HuH-7 (cell line): ENCODE results near the gene LRRC4B.
A peak's percentile ranks its signal among the peaks of the same experiment; 100 is the strongest.

ENCODE experiments used
- DNase-seq: peaks from one replicate; pipeline ENCODE4 v3.0.0; 2011; ENCODE audit warnings: low spot score

LRRC4B gene

DNA sequence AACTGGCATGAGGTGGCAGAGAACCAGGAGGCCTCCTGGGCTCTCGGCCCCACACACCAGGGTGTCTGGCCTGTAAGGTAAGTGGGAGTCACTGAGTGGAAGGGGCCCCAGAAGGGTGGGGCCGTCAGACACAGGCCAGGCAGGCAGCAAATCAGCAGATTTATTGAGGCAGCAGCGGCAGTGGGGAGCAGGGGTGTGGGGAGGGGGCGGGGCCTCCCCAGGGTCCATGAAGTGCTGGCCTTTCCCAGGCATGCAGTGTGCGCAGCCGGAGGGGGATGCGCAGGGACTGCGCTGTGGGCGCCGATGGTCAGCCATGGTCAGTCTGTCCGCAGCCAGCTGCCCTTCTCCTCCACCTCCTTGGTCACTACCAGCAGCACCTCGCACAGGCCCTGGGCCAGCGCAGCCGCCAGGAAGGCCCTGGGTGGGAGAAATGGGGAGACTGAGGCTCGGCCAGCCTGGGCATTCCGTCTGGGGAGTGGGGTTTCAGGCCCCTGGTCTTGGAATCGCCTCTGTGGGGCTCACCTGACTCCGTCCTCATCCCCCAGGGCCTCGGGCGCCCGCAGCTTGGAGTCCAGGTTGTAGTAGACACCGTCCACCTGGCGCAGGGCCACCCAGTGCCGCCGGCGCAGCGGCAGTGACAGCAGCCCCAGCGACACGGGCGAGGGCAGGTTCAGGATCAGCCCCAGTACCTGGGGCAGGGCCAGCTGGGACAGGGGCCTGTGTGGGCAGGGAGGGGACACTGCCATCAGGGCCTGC lies 62.2 kb downstream of the LRRC4B start:
- DNase-seq, result no peak

GRCh38 chr19:50501568-50502475 lies 66.4 kb downstream of the LRRC4B start:
- no peak for DNase-seq

GRCh38 chr19:50501186-50501567 lies 67.1 kb downstream of the LRRC4B start:
- no peak for DNase-seq

DNA sequence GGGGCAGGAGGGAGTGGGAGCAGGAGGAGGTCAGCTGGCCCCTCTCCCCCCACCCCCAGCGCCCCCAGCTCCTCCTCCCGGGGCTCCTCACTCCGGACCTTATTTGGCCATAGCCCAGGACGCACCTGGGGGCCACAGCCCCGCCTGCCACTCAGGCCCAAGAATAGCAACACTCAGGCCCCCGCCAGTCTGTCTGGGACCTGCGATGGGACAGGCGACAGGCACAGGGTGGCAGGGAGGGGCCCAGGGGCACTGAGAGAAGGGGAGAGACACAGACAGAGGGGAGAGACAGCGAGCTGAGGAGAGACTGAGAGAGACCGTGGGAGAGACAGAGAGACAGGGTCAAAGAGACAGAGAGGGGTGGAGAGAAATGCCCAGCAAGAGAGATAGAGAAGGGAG lies 67.5 kb downstream of the LRRC4B start:
- DNase-seq, result no peak

DNA sequence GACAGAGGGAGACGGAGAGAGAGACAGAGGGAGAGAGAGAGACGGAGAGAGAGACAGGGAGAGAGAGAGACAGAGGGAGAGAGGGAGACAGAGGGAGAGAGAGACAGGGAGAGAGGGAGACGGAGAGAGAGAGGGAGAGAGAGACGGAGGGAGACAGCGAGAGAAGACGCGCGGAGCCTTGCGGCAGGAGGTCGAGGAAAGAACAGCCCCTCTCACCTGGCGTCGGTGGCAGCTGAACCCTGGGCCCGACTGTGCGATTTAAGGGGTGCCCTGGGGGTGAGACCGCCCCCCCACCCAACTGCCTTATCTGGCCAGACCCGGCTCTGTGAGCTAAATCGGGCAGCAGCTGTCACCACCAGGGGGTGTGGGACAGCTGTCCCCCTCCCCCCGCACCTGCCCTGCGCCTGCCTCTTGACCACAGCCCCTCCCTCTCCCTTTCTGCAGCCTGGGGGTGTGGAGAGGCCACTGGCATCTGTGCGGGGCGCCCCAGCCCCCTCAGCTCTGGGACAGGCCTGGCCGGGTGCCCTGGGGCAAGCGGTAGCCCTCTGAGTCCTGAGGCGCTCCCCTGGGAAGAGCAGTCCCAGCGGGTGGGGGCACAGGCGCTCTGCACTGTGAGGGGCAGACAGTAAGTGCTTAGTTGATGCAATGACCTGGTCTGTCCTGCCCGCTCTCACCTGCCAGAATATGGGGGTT lies 68.0 kb downstream of the LRRC4B start:
- DNase-seq, result no peak

DNA sequence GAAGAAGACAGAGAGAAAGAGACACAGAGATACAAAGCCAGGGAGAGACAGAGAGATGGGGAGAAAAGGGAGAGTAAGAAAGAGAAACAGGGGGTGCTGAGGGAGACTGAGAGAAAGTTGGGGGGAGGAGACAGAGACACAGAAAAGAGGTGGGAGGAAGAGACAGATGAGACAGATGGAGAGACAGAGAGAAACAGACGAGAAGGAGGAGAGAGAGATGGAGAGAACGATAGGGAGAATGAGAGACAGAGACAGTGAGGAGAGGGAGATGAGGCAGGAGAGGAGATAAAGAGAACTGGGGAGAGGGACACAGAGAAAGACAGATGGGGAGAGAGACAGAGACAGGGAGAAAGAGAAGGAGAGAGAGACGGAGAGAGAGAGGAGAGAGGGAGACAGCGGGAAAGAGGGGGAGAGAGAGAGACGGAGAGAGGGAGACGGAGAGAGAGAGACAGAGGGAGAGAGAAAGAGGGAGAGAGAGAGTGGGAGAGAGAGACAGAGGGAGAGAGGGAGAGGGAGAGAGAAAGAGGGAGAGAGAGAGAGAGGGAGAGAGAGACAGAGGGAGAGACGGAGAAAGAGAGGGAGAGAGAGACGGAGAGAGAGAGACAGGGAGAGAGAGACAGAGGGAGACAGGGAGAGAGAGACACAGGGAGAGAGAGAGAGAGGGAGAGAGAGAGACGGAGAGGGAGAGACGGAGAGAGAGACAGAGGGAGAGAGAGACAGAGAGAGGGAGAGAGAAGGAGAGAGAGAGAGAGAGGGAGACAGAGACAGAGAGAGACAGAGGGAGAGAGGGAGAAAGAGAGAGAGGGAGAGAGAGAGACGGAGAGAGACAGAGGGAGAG lies 69.8 kb downstream of the LRRC4B start:
- DNase-seq, result no peak

DNA sequence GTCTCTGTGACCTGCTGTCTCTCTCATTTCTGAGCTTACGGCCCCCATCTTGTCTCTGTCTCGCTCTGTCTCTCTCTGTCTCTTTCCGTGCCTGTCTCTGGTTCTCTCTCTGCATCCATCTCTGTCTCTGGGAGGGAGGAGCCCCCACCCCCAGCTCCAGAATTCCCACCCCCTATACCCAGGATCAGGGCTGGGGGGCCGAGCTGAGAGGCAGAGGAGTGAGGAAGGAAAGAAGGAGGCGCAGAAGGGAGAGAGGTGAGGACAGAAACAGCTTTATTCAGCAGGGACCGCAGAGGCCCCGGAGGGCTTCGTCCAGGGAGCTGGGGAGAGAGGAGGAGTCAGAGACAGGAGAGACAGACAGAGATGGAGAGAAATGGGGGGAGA lies 71.2 kb downstream of the LRRC4B start:
- DNase-seq, result no peak

DNA sequence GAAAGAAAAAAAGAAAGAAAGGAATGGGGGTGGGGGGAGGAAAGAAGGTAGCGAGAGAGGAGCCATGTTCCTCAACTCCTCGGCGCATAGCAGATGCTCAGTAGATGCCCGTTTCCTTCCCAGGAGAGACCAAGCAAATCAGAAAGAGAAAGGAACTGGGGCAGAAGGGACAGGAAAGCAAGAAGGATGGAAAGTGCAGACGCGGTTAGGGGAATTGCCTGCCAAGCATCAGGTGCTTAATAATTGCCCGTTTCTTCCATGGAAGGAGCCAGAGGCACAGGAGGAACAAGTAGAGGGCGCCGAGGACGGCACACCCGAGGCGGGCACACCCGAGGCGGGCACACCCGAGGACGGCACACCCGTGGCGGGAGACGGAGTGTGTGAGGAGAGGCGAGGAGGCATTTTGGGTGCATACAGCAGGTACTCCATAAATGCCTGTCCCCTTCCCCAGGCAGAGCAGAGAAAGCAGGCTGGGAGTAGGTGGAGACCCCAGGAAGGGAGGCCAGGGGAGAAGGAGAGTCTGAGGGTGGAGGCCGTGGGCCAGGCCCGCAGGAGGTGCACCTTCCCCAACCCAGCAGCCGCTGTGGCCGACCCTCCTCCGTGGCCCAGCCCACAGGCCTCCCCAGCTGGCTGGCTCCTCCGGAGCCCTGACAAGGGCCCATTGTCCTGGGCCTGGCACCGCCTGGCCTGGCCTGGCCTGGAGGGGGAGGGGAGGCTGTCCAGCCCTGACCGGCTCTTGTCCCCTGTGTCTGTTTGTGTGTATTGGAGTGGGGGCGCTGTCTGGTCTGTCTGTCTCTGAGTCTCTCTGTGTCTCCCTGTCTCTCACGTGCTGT lies 71.8 kb downstream of the LRRC4B start:
- peak; percentile 58 for DNase-seq

DNA sequence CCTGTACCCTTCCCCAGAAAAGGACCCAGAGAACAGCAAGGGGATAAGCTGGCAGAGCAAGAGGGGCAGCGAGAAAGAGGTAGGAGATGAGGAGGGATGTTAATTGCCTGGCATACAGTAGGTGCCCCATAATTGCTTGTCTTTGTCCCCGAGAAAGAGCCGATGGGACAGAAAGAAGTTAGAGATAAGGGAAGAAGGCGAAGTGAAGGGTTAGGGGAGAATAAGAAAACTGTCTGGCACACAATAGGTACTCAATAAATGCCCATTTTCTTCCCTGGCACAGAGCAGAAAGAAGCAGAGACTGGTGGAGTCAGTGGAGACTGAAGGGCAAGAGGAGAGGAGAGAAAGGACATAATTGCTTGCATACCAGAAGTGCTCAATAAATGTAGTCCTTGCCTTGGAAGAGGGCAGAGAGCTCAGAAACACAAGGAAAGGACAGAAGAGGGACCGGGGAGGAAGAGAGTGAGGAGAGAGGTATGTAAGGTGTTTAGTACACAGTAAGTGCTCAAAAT lies 73.2 kb downstream of the LRRC4B start:
- no peak for DNase-seq

DNA sequence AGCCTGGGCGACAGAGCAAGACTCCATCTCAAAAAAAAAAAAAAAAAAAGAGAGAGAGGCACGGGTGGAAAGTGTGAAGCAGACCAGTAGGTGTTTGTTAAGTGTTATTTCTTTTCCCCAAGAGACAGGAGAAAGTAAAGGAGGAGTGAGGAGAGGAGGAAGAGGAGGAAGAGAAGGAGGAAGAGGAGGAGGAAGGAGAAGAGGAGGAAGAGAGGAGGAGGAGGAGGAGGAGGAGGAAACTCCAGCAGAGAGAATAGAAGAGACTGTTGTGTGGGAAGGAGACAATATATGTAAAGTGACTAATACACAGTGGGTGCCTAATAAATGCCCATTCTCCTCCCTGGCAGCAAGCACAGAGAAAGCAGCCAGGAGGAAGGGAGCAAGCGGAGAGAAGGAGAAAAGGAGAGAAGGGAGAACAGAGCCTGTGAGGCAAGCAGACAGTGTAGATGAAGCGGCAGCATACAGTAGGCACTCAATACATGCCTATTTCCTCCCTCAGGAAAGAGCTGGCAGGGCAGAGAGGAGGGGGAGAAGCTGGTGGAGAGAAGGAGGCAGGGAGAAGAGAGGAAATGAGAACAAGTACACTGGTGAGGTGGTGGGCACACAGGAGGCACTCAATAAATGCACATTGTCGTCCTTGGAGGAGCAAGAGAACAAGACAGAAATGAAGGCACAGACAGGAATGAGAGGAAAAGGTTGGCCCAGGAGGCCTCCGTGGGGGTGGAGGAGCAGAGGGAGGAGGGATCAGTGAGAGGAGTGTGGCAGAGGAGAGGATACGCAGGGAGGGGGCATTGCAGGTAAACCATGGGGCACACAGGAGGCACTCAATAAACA lies 73.8 kb downstream of the LRRC4B start:
- no peak for DNase-seq

GRCh38 chr19:50493171-50493570 lies 75.1 kb downstream of the LRRC4B start:
- DNase-seq, result no peak

DNA sequence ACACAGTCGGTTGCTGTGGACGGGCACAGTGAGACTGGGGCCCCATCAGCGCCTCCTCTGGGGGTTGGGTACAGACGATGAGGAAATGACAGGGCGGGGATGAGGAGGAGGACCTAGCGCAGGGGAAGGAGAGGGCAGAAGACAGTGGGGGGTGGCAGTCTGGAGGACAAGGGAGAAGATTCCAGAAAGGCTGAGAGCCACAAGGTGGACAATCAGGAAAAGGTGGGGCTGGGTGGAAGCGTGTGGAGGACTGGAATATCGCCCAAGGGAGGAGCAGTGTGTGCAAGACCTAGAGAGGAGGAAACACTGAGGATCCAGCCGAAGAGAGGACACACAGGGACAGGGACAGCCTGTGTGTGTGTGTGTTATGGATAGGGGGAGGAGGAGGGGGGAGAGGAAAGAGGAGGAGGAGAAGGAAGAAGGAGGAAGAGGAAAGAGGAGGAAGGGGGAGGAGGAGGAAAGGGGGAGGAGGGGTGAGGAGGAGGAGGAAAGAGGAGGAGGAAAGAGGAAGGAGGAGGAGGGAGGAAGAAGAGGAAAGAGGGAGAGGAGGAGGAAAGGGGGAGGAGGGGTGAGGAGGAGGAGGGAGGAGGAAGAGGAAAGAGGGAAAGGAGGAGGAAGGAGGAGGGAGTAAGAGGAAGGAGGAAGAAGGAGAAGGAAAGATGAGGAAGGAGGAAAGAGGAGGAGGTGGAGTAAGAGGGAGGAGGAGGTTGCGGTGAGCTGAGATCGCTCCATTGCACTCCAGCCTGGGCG lies 75.8 kb downstream of the LRRC4B start:
- DNase-seq, result no peak

- DNase-seq, result no peak
Measured at GRCh38 chr19:50490991-50491472, 77.2 kb downstream of the LRRC4B start.

DNA sequence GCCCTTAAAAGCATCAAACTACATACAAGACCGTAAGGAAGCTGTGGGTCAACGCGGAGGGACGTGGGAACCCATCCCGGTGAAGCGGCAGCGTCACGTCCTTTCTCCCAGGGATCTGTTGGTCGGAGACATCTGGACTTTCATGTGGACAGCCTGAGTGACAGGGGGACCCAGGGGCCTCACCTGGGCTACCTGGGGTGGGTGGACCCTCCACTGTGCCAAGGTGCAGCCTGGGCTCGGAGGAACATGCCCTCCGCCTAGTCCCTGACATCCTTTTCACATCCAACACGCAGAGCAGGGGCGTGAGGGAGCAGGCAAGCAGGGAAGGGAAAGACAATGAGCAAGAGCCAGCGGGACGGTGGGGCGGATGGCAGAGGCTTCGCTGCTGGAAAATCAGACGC lies 77.8 kb downstream of the LRRC4B start:
- DNase-seq, result no peak

DNA sequence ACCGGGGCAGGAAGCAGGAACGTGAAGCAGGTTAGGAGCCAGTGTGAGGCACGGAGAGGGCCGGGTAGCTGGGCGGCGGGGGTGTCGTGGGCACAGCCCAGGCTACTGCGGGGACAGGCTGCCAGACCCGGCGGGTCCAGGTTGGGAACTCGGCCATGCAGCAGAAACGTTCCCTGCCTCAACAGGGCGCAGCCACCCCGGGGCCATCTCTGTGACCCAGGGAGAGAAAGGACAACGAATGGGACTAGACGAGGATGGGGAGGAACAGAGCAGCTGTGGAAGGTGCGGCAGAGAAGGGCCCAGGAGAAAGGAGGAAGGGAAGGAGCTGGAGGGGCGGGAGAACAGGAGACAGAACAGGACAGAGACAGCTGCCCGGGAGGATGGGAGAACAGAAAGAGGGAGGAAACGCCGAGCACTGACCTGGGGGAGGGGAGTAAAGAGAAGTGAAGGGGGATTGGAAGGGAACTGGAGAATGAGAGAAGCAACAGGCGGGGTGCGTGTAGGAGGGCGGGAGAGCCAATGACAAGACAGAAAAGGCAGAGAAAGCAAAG lies 78.7 kb downstream of the LRRC4B start:
- no peak for DNase-seq

DNA sequence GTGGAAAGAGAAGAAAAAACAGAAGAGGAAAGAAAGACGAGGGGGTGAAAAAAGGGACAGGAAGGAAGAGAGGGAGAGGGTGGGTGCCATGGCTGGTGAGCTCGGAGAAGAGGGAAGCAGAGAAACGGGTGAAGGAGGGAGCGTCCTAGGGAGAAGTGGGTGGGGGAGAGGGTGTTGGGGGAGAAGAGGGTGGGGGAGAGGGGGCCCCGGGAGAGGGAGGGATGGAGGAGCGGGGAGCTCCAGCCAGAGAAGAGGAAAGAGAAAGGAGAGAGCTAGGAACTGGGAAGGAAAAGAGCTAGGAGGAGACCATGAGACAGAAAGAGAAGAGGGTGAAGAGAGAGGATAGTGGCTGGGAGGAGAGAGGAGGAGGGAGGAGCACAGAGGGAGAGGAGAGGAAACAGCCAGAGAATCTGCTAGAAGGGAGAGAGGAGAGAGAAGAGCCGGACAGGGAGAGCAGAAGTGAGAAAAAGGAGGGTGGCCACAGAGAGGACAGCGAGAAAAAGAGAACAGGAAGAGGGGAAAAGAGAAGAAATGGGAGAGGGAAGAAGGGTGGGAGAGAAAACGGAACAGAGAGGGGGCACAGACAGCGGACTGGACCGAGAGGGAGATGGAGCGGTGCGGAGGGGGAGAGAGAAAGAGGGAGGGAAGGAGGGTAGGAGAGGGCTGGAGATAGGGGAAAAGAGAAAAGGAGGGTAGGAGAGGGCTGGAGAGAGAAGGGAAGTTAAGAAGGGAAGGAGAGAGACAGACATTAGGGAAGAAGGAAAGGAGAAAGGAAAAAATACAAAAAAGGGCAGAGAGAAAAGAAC lies 79.6 kb downstream of the LRRC4B start:
- no peak for DNase-seq

DNA sequence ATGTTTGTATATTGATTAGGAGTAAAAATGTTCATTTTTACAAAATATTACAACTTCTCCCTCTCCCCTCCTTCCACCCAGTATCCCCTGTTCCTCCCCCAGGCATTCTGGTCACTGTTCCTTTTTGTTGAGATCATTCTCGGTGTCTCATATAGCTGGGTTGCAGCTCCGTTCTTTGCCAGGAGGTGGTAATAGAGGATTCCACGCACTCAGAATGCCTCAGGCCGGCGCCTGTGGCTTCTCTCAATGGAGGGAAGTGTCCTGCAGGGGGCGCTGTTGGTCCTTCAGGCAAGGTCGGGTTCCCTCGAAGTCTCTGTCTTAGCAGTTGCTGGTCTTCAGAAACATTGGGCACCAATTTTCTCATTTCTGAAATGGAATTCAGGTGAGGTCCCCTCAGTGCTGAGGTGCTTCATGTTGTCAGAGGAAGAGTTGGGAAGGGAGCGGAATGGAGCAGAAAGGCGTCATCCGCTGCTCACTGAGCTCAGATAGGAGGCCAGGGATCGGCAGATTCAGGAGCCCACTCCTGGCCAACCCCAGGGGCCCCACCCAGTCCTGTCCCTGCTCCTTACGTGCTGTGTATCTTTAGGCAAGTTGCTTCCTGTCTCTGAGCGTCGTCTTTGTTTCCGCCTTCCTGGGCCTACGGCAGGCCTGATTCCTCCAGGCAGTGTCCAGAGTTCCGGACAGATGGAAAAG lies 81.3 kb downstream of the LRRC4B start:
- DNase-seq, result no peak
